GM08714 (cell line): ENCODE measurements around the gene ZFP3.
"Not testable (repeated sequence)": the region's sequence is repeated elsewhere in the genome, so short reads cannot be mapped to it uniquely, and the experiment has no call there.

Source experiments
- H3K4me3 ChIP-seq: fragments of 200-500 bp; sonication (Bioruptor generic); 2 replicates; pipeline ENCODE4 v1.5.1; 2014; ENCODE audit warnings: mild to moderate bottlenecking, low read length, inconsistent platforms
- ZNF274 ChIP-seq: IDR thresholded peaks from 2 replicates; pipeline ENCODE4 v1.6.1; 2012; ENCODE audit warnings: mild to moderate bottlenecking, low read depth, low read length

The ZFP3 gene

GRCh38 chr17:5110816-5111215, 32.5 kb downstream of the ZFP3 start:
- TF ChIP-seq ZNF274, result no peak

GRCh38 chr17:5111402-5112204, 33.3 kb downstream of the ZFP3 start, which contains the start of gene ZNF232:
TSS of gene ZNF232 (minus strand) at chr17:5111878. CDS start at chr17:5111822, 56 bp downstream.
- no peak for TF ChIP-seq ZNF274
- H3K4me3 ChIP-seq, result peak within 1 kb of the TSS; percentile 72

More at GRCh38 chr17:5110816-5111215, 32.5 kb downstream of the ZFP3 start:
- H3K4me3 ChIP-seq, result peak overlapping the region; percentile 72

- no peak within 1 kb of the TSS for H3K4me3 ChIP-seq
- no peak for TF ChIP-seq ZNF274
These were observed 37.7 kb downstream of the ZFP3 start, which contains the start of gene USP6 for GRCh38 chr17:5115673-5116651. TSS of gene USP6 (plus strand) at chr17:5116032. CDS start at chr17:5130368, 14,336 bp downstream.

- TF ChIP-seq ZNF274, result no peak
- no peak overlapping the region for H3K4me3 ChIP-seq
These were observed 40.0 kb downstream of the ZFP3 start for GRCh38 chr17:5118219-5118618.

GRCh38 chr17:5120036-5120435, 41.8 kb downstream of the ZFP3 start:
- no peak for TF ChIP-seq ZNF274
- H3K4me3 ChIP-seq, result no peak overlapping the region

- not testable (repeated sequence) for H3K4me3 ChIP-seq
These were observed 42.3 kb downstream of the ZFP3 start for GRCh38 chr17:5120436-5121185.

- TF ChIP-seq ZNF274, result no peak
- no peak overlapping the region for H3K4me3 ChIP-seq
These were observed 43.0 kb downstream of the ZFP3 start for GRCh38 chr17:5121186-5121841.

GRCh38 chr17:5122056-5122455, 43.8 kb downstream of the ZFP3 start:
- H3K4me3 ChIP-seq, result not testable (repeated sequence)

GRCh38 chr17:5122586-5123342, 44.5 kb downstream of the ZFP3 start:
- H3K4me3 ChIP-seq, result no peak overlapping the region

GRCh38 chr17:5123343-5124124, 45.3 kb downstream of the ZFP3 start:
- no peak overlapping the region for H3K4me3 ChIP-seq
- no peak for TF ChIP-seq ZNF274

More at GRCh38 chr17:5122586-5123342, 44.5 kb downstream of the ZFP3 start:
- no peak for TF ChIP-seq ZNF274

- not testable (repeated sequence) for H3K4me3 ChIP-seq
These were observed 46.0 kb downstream of the ZFP3 start for GRCh38 chr17:5124125-5124760.

- not testable (repeated sequence) for H3K4me3 ChIP-seq
These were observed 46.6 kb downstream of the ZFP3 start for GRCh38 chr17:5124896-5125295.
